GM12878 (cell line): ENCODE measurements around the gene PDIA4. TPM values are rescaled to one million over a fixed set of nuclear protein-coding genes. Genes with fewer than 3 reads are reported as not detected.

Experiments used
- ATAC-seq: fragments of 200-7000 bp; cut with Tn5 transposase; 3 replicates; pipeline ENCODE4 v1.9.1; 2020; ENCODE audit warnings: mild to moderate bottlenecking, moderate library complexity
- BruUV-seq: library from RNA; stranded (reverse); fragments of 400-500 nt; replicated peaks from 2 replicates; lab custom pipeline; 2021; lab: Mats Ljungman, UMichigan
- CTCF ChIA-PET: fragments of 300-600 bp; sonication (Branson Sonifier 250); formaldehyde crosslinking; extraction: SDS; loops from one replicate; lab custom pipeline; 2021; ENCODE audit warnings: inconsistent platforms; lab: Yijun Ruan, JAX
- POLR2A ChIA-PET: fragments of 350-600 bp; formaldehyde crosslinking; extraction: SDS; loops from one replicate; lab custom pipeline; 2021; ENCODE audit warnings: inconsistent platforms; lab: Charles Lee
- RAD21 ChIA-PET: fragments of 300-600 bp; sonication (Branson Sonifier 250); formaldehyde crosslinking; loops from one replicate; lab custom pipeline; 2023; ENCODE audit warnings: antibody characterized with exemption; ENCODE audit not compliant: unreplicated experiment; lab: Charles Lee
- SMC1A ChIA-PET: fragments of 300-600 bp; sonication (Branson Sonifier 250); formaldehyde crosslinking; loops from one replicate; lab custom pipeline; 2023; ENCODE audit not compliant: unreplicated experiment, uncharacterized antibody; lab: Charles Lee
- DNase-seq: peaks from one replicate; pipeline ENCODE4 v3.0.0-alpha.2; 2011; ENCODE audit warnings: low read depth, low spot score
- FAIRE-seq: peaks from 3 replicates; lab custom pipeline; 2011; peaks lifted over from hg19 to GRCh38; lab: Jason Lieb, UNC
- H2AFZ ChIP-seq: 2 replicates; pipeline ENCODE4 v1.6.0; 2011; ENCODE audit warnings: low read depth, low read length, control low read depth; ENCODE audit not compliant: control insufficient read depth
- H3K27ac ChIP-seq: 2 replicates; pipeline ENCODE4 v1.5.1; 2011; ENCODE audit warnings: control low read depth; ENCODE audit not compliant: control insufficient read depth, insufficient read depth
- H3K27me3 ChIP-seq, 2 experiments: replicated peaks in 1 of 2; 2 replicates each; pipeline versions ENCODE4 v1.6.0 to v1.6.1; 2011; ENCODE audit warnings: low read length in 1 of 2; ENCODE audit not compliant: control insufficient read depth in 2 of 2, insufficient read depth in 2 of 2
- H3K36me3 ChIP-seq, 2 experiments: 2 replicates each; pipeline ENCODE4 v1.5.1; 2011; ENCODE audit warnings: low read length in 1 of 2; ENCODE audit not compliant: control insufficient read depth in 2 of 2, insufficient read depth in 2 of 2
- H3K4me1 ChIP-seq: 2 replicates; pipeline ENCODE4 v1.6.1; 2011; ENCODE audit warnings: mild to moderate bottlenecking, low read length, moderate library complexity, mixed read lengths; ENCODE audit not compliant: control insufficient read depth, insufficient read depth
- H3K4me2 ChIP-seq: 2 replicates; pipeline ENCODE4 v1.6.0; 2011; ENCODE audit warnings: control low read depth; ENCODE audit not compliant: control insufficient read depth, insufficient read depth
- H3K4me3 ChIP-seq: fragments of 200-600 bp; sonication (generic); 2 replicates; pipeline ENCODE4 v1.5.1; 2016
- H3K79me2 ChIP-seq: 2 replicates; pipeline ENCODE4 v1.6.0; 2011; ENCODE audit warnings: low read length; ENCODE audit not compliant: control insufficient read depth, insufficient read depth
- H3K9ac ChIP-seq: 2 replicates; pipeline ENCODE4 v1.8.0; 2011; ENCODE audit warnings: low read length, control low read depth, mixed read lengths; ENCODE audit not compliant: control insufficient read depth, insufficient read depth
- H3K9me3 ChIP-seq: replicated peaks from 3 replicates; pipeline ENCODE4 v1.5.1; 2011; ENCODE audit warnings: mild to moderate bottlenecking, low read length; ENCODE audit not compliant: control insufficient read depth, insufficient read depth
- H4K20me1 ChIP-seq: 2 replicates; pipeline ENCODE4 v1.6.0; 2011; ENCODE audit not compliant: control insufficient read depth, insufficient read depth
- BCL3 ChIP-seq: IDR thresholded peaks from 2 replicates; pipeline ENCODE4 v1.6.1; 2011; ENCODE audit warnings: borderline replicate concordance, low read depth, mild to moderate bottlenecking, moderate library complexity, low read length; ENCODE audit not compliant: insufficient read depth, poor library complexity, severe bottlenecking
- EED ChIP-seq: sonication (generic); IDR thresholded peaks from 2 replicates; pipeline ENCODE4 v1.6.1; 2016; ENCODE audit warnings: antibody characterized with exemption, low read depth
- EP300 ChIP-seq, 2 experiments: fragments of 150-350 bp in 1 of 2; IDR thresholded peaks; 2 replicates each; pipeline ENCODE4 v1.6.1; 2011 to 2012; ENCODE audit warnings: low read depth in 2 of 2, low read length in 2 of 2, borderline replicate concordance in 1 of 2, improper control_type of control experiment in 1 of 2, inconsistent platforms in 1 of 2; ENCODE audit not compliant: control insufficient read depth in 1 of 2
- GABPA ChIP-seq: IDR thresholded peaks from 2 replicates; pipeline ENCODE4 v1.6.1; 2014; ENCODE audit warnings: antibody characterized with exemption, low read depth, mild to moderate bottlenecking, inconsistent platforms
- IRF3 ChIP-seq: fragments of 450-650 bp; IDR thresholded peaks from 2 replicates; pipeline ENCODE4 v1.6.1; 2014; ENCODE audit warnings: mild to moderate bottlenecking
- JUND ChIP-seq: IDR thresholded peaks from 2 replicates; pipeline ENCODE4 v1.6.1; 2012; ENCODE audit warnings: low read depth, mild to moderate bottlenecking, low read length, improper control_type of control experiment, moderate library complexity
- MTA2 ChIP-seq: fragments of 450-650 bp; IDR thresholded peaks from 2 replicates; pipeline ENCODE4 v1.6.1; 2016; ENCODE audit warnings: low read depth, mild to moderate bottlenecking, moderate library complexity
- MYC ChIP-seq: IDR thresholded peaks from 2 replicates; pipeline ENCODE4 v1.6.1; 2011; ENCODE audit warnings: mild to moderate bottlenecking, low read length, moderate library complexity, inconsistent platforms; ENCODE audit not compliant: insufficient read depth, insufficient replicate concordance, insufficient read length, severe bottlenecking
- POLR2AphosphoS2 ChIP-seq: IDR thresholded peaks from 2 replicates; pipeline ENCODE4 v1.6.1; 2011; ENCODE audit warnings: low read depth, mild to moderate bottlenecking, low read length, improper control_type of control experiment, moderate library complexity
- POU2F2 ChIP-seq: IDR thresholded peaks from 3 replicates; pipeline ENCODE4 v1.6.1; 2011; ENCODE audit warnings: low read depth, mild to moderate bottlenecking, low read length, borderline replicate concordance
- RAD21 ChIP-seq: IDR thresholded peaks from 2 replicates; pipeline ENCODE4 v1.6.1; 2011; ENCODE audit warnings: mild to moderate bottlenecking, low read depth, low read length, moderate library complexity; ENCODE audit not compliant: insufficient read depth
- RELB ChIP-seq: fragments of 450-650 bp; IDR thresholded peaks from 2 replicates; pipeline ENCODE4 v1.6.1; 2017; ENCODE audit warnings: low read depth, mild to moderate bottlenecking, moderate library complexity
- RFX5 ChIP-seq: IDR thresholded peaks from 2 replicates; pipeline ENCODE4 v1.6.1; 2011; ENCODE audit warnings: low read depth, low read length, improper control_type of control experiment
- SUPT20H ChIP-seq: IDR thresholded peaks from 2 replicates; pipeline ENCODE4 v1.6.1; 2011; ENCODE audit warnings: low read depth, mild to moderate bottlenecking, low read length, moderate library complexity, borderline replicate concordance; ENCODE audit not compliant: control insufficient read depth
- USF2 ChIP-seq: IDR thresholded peaks from 2 replicates; pipeline ENCODE4 v1.6.1; 2011; ENCODE audit warnings: low read depth, low read length, improper control_type of control experiment, borderline replicate concordance
- ZNF207 ChIP-seq: fragments of 450-650 bp; IDR thresholded peaks from 2 replicates; pipeline ENCODE4 v1.6.1; 2014; ENCODE audit warnings: antibody characterized with exemption, mild to moderate bottlenecking, borderline replicate concordance
- WGBS: methylation state at CpG from one replicate; pipeline ENCODE4 v1.1.6; 2016; ENCODE audit warnings: low lambda C conversion rate; ENCODE audit not compliant: insufficient replicate concordance, insufficient coverage; ENCODE audit errors: missing lambda C conversion rate; 5-methylcytosine and 5-hydroxymethylcytosine counted together
- in situ Hi-C: fragments of 300-500 bp; cut with MboI; formaldehyde crosslinking; loops from 9 replicates; pipeline ENCODE4 v1.14.3; 2018; ENCODE audit warnings: mixed read lengths
- intact Hi-C: fragments of 100-400 bp; cut with micrococcal nuclease; formaldehyde crosslinking; loops from one replicate; pipeline ENCODE4 v1.14.2; 2022; ENCODE audit not compliant: unreplicated experiment
- polyA plus RNA-seq, 11 experiments: library from polyadenylated mRNA; depleted of rRNA in 4 of 11; unstranded in 6 of 11; stranded (reverse) in 5 of 11; fragments of >200 nt; fragmentation: Nextera tagmentation in 4 of 11; fragmentation: Illumina TruSeq in 1 of 11; extraction: Ambion mirVana in 4 of 11; extraction: Trizol in 1 of 11; gene quantifications; 1 replicate in 1 of 11; 2 replicates in 10 of 11; pipeline versions ENCODE4 v1.2.1 to v1.2.3, GENCODE V29; 2011 to 2016; ENCODE audit warnings: inconsistent platforms in 2 of 11, missing spikeins in 2 of 11, low read depth in 1 of 11
- total RNA-seq, 4 experiments: library from RNA; depleted of rRNA in 3 of 4; stranded (reverse); fragments of >200 nt in 3 of 4; fragmentation: Illumina TruSeq in 1 of 4; extraction: Trizol in 1 of 4; gene quantifications; 2 replicates each; pipeline versions ENCODE4 v1.2.1 to v1.2.3, GENCODE V29; 2013 to 2021

Gene PDIA4
- total and polyA plus RNA-seq, 10 of the 15 experiments (the other 5 are each of a cell fraction or from before 2014, with no cell fraction given), result 7.1 to 306 (median 106) TPM

GRCh38 chr7:149070372-149071125, 42.2 kb upstream of the PDIA4 start:
- H3K27me3 ChIP-seq, result no peaks in the 10 kb centered on the region
- no peak overlapping the region for H3K4me3 ChIP-seq
- in situ Hi-C loops (no loop called here), intact Hi-C loops (no loop called here)
- ChIA-PET POLR2A (no interaction called here), SMC1A (no interaction called here), CTCF (interaction anchor here (1.6 kb wide), 1 partner anchor 21 kb away, joined by 4 read pairs; no protein-coding TSS in a partner anchor), RAD21 (no interaction called here)
- ATAC-seq, result no peak
- H4K20me1 ChIP-seq, result no peaks in the 10 kb centered on the region
- H3K4me1 ChIP-seq, result no peaks in the 10 kb centered on the region
- no TSS peak for BruUV-seq
- H3K9me3 ChIP-seq, result no peaks in the 10 kb centered on the region
- H2AFZ ChIP-seq, result no peak overlapping the region
- peaks cover 5 to 13% of the 10 kb centered on the region in 2 experiments; a peak in 3 of 4 replicates for H3K36me3 ChIP-seq
- no peak overlapping the region for H3K9ac ChIP-seq
- FAIRE-seq, result no peak
- H3K27ac ChIP-seq, result no peak overlapping the region
- no peak for DNase-seq
- H3K4me2 ChIP-seq, result no peak overlapping the region
- WGBS, result 96% methylated on average over 25 of the region's 31 CpGs
- H3K79me2 ChIP-seq, result no peaks in the 10 kb centered on the region
- TF ChIP-seq POLR2AphosphoS2, result no peak
- TF ChIP-seq MTA2, result no peak
- TF ChIP-seq USF2, result no peak
- no peak for TF ChIP-seq ZNF207
- TF ChIP-seq EED, result no peak
- TF ChIP-seq MYC, result no peak
- no peak for TF ChIP-seq RAD21
- no peak for TF ChIP-seq JUND
- no peak for TF ChIP-seq EP300 (IDR thresholded peaks at IDR 0.05; ENCODE audit: borderline replicate concordance in 1 of 2, control insufficient read depth in 1 of 2, low read depth in 2 of 2, low read length in 2 of 2)
- TF ChIP-seq RELB, result no peak
- no peak for TF ChIP-seq RFX5
- no peak for TF ChIP-seq GABPA
- TF ChIP-seq IRF3, result no peak
- TF ChIP-seq SUPT20H, result no peak
- no peak for TF ChIP-seq POU2F2
- TF ChIP-seq BCL3, result no peak
